COLO668 (cell line): ENCODE measurements around the gene PPP2R2D.

Experiments
- DNase-seq: peaks from one replicate; lab custom pipeline; 2025; ENCODE audit not compliant: unreplicated experiment; lab: John Stamatoyannopoulos, UW

The PPP2R2D gene

DNA sequence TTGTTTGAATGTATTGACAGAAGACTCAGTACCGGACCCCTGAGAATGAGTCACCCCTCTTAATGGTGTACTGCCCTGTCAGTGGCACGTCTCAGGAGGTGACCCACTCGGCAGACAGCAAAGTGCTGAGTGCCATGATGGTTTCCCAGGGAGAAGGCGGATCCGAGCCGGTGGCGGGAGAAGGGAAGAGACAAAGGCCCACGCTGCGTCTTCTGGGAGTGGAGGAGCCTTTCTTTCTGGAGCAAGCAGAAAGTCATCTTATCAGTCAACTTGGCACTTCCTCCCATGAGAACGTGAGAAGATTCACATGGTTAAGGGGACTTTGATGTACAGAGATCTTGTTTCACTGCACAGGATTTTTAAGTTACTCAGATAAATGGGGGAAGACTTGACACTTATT is 14.6 kb upstream of the PPP2R2D start:
- no peak for DNase-seq

GRCh38 chr10:131888186-131888604 is 12.6 kb upstream of the PPP2R2D start:
- no peak for DNase-seq

GRCh38 chr10:131889755-131890154 is 11.1 kb upstream of the PPP2R2D start:
- no peak for DNase-seq

GRCh38 chr10:131890276-131891195 is 10.3 kb upstream of the PPP2R2D start:
- DNase-seq, result no peak

- DNase-seq, result no peak
Observed at GRCh38 chr10:131891196-131891928, 9.4 kb upstream of the PPP2R2D start.

DNA sequence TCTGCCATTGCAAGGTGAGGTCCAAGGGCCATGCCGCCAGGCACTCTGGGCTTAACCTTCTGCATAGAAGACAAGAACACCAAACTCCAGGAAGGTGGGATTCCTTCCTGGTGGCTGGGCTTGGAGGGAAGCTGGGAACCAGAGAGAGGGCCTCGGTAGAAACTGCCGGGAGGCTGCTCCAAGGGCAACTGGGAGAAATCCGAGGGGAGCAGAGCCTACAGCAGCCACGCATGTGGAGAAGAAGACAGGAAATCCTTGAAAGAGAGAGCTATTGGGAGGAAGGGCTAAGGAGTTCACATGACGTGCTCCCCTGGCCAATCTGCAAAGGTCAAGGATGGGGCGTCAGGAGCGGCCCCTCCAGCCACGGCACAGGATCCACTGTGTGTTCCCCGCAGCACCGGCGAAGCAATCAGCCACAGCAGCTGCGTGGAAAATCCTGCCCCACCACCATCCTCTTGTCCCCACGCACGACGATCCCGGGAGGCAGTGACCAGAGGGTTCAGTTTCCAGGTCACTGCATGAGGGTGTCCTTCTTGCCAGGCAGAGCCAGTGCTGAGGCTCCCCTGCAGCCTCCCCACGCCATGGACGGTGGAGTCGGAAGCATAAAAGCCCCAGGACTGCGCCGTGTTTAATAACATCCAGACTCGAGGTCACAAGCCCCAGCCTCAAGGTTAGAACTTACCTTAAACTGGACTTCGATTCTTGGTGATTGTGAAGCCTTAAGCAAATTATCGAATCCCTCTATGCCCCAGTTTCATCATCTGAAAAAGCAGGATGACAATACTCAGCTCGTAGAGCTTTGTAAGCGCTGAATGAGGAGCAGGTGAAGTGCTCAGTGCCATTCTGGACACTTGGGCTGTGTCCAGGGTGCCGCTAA is 8.6 kb upstream of the PPP2R2D start:
- no peak for DNase-seq

- DNase-seq, result no peak
Observed at GRCh38 chr10:131892806-131893675, 7.8 kb upstream of the PPP2R2D start.

- no peak for DNase-seq
Observed at GRCh38 chr10:131895116-131895515, 5.7 kb upstream of the PPP2R2D start.

DNA sequence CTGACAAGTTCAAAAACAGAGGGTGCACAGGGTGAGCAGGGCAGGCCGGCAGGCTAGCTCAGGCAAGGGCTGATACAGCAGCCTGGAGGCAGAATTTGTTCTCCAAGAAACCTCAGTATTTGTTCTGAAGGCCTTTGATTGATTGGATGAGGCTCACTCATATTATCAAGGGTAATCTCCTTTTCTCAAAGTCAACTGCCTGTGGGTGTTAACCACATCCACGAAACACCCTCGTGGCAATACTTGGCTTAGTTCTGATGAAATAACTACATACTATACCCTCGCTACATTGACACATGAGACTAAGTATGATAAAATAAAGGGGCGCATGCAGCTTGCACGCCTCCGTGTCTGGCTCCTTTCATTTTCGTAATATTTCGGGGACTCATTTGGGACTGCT is 4.4 kb upstream of the PPP2R2D start:
- DNase-seq, result no peak

DNA sequence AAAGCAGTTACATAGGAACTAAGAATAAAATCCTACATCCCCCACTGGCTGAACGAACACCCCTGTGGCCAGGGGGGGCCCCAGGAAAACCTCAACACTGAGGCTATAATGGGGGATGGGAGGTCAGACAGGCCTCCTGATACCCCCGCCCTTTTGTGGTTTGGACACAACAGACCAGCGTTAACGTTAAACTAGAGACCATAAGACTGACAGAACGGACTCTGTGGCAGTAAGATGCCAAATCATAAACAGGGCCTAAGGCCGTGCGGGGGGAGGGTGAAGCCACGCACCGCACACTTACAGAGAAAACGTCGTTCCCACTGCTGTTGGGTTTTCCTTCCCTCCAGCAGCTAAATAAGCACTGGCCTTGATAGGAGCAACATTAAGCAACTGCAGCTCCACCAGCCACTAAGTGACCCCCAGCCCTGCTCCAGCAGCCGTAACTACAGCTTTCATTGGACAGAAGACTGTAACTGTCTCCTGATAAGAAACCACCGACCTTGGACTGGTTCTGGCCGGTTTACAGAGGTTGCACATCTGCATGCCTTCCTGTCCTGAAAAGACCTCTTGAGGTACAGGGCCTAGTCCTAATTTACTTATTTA is 3.4 kb upstream of the PPP2R2D start:
- no peak for DNase-seq

- DNase-seq, result no peak
Observed at GRCh38 chr10:131898061-131898460, 2.7 kb upstream of the PPP2R2D start.

GRCh38 chr10:131898713-131899112 is 2.1 kb upstream of the PPP2R2D start:
- DNase-seq, result no peak

DNA sequence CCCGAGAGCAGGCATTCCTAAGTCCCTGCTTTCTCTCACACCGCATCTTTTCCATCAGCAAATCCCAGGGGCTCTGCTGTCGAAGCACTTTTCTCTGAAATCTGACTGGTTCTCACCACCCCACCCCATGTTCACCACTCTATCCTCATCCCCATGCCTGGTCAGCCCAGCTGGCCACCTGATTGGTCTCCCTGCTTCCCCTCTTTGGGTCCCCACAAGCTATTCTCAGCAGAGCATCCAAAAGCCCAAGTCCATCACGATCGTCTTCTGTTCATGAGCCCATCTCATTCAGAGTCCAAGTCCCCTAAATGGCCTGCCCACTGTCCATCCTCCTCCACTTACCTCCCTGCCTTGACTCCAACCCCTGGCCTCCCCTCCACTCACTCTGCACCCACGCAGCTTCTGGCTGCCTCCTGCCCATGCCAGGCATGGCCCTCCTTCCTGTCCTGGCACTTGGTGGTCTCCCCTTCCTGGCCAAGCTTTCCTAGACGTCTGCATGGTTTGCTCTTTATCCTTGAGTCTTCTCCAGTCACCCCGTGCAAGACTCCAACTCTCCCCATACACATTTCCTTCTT is 1.6 kb upstream of the PPP2R2D start:
- no peak for DNase-seq

DNA sequence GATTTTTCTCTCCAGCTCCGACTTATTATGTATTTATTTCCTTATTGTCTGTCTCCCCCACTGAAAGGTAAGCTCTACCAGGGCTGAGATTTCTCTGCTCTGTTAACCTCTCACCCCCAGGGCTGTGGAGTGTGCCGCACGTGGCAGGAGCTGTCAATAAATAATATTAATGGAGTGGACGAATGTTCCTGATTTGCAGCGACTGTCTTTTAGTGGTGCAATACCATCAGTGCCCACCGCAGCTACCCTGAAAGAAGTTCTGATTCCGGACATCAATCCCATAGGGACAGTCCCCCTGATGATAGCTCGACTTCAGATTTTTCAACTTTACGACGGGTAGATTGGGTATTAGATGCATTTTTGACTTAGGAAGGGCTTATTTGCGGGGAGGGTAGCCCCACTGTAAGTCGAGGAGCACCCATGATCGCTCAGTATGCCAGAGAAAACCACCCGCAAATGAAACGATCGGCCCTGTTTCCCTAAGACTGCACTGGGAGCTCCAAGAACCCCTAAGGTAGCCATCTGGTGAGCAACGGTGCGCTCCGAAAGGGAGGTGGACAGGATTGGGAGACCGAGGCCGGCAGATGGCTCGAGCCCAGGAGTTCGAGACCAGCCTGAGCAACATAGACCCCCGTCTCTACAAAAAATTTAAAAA is 986 bp upstream of the PPP2R2D start:
- no peak for DNase-seq

GRCh38 chr10:131901181-131901829 is 497 bp downstream of the PPP2R2D start:
- DNase-seq, result peak; percentile 53

DNA sequence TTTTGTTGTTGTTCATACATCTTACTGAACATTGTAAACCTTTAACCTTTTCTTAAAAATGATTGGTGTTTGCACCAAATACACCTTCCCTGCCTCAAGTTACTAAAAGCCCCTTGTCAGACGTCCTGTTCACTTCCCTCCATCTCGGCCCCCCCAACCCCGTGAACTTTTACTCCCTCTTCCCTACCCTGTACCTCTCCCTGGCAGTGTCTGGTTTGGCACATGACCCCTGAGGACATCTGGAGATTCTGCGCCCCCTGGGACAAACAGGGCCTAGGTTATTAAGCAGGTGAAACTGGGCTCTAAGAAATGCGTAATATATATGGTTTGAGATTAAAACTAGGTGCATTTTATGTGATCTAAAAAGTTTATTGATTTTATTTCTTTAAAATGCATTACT is 1.4 kb downstream of the PPP2R2D start:
- DNase-seq, result no peak

DNA sequence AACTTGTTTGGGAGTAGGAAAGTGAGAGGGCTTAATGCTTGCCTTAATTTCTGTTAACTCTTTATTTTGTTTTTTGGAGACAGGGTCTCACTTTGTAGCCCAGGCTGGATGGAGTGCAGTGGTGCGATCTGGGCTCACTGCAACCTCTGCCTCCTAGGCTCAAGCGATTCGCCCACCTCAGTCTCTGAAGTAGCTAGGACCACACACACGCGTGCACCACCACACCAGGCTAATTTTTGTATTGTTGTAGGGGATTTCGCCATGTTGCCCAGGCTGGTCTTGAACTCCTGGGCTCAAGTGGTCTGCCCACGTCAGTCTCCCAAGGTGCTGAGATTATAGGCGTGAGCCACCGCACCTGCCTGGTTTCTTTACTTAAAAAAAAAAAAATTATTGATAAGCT is 1.9 kb downstream of the PPP2R2D start:
- no peak for DNase-seq

- DNase-seq, result no peak
Observed at GRCh38 chr10:131905267-131905571, 4.4 kb downstream of the PPP2R2D start.
